Keratinocyte (primary cell): ENCODE results near the gene LRRC43. TPM values are rescaled to one million over a fixed set of nuclear protein-coding genes. Genes with fewer than 3 reads are reported as not detected.

ENCODE experiments used
- DNase-seq: peaks from one replicate; pipeline ENCODE4 v3.0.0-alpha.2; 2011; ENCODE audit warnings: low read depth, missing footprints, low spot score
- FAIRE-seq: peaks from 2 replicates; lab custom pipeline; 2011; peaks lifted over from hg19 to GRCh38; lab: Jason Lieb, UNC
- H2AFZ ChIP-seq: 2 replicates; pipeline ENCODE4 v1.6.0; 2012; ENCODE audit warnings: low read length, control low read depth, inconsistent platforms; ENCODE audit not compliant: control insufficient read depth
- H3K27ac ChIP-seq: 2 replicates; pipeline ENCODE4 v1.5.1; 2011; ENCODE audit warnings: low read length; ENCODE audit not compliant: control insufficient read depth, insufficient read depth
- H3K27me3 ChIP-seq: 3 replicates; pipeline ENCODE4 v1.6.0; 2011; ENCODE audit warnings: low read length; ENCODE audit not compliant: control insufficient read depth, insufficient read depth; ENCODE audit errors: extremely low read depth
- H3K36me3 ChIP-seq, 2 experiments: 2 replicates in 1 of 2; 3 replicates in 1 of 2; pipeline ENCODE4 v1.5.1; 2011; ENCODE audit warnings: low read length in 2 of 2, mild to moderate bottlenecking in 1 of 2; ENCODE audit not compliant: control insufficient read depth in 2 of 2, insufficient read depth in 2 of 2; ENCODE audit errors: extremely low read depth in 1 of 2
- H3K4me1 ChIP-seq: 3 replicates; pipeline ENCODE4 v1.5.1; 2011; ENCODE audit warnings: low read length; ENCODE audit not compliant: control insufficient read depth, insufficient read depth; ENCODE audit errors: extremely low read depth
- H3K4me2 ChIP-seq: 3 replicates; pipeline ENCODE4 v1.6.0; 2011; ENCODE audit warnings: low read depth, low read length; ENCODE audit not compliant: control insufficient read depth, insufficient read depth; ENCODE audit errors: extremely low read depth
- H3K4me3 ChIP-seq, 3 experiments: fragments of 200-600 bp in 1 of 3; sonication (generic) in 1 of 3; 2 replicates in 2 of 3; 3 replicates in 1 of 3; pipeline ENCODE4 v1.5.1; 2011 to 2016; ENCODE audit warnings: low read length in 3 of 3, mild to moderate bottlenecking in 3 of 3, control low read depth in 2 of 3, inconsistent platforms in 1 of 3, low read depth in 1 of 3, mixed read lengths in 1 of 3, mixed run types in 1 of 3, moderate library complexity in 1 of 3; ENCODE audit not compliant: control insufficient read depth in 2 of 3, insufficient read depth in 2 of 3; ENCODE audit errors: extremely low read depth in 1 of 3
- H3K79me2 ChIP-seq: 2 replicates; pipeline ENCODE4 v1.6.0; 2012; ENCODE audit warnings: low read length; ENCODE audit not compliant: control insufficient read depth, insufficient read depth
- H3K9ac ChIP-seq: 3 replicates; pipeline ENCODE4 v1.6.0; 2011; ENCODE audit warnings: low read length; ENCODE audit not compliant: control insufficient read depth, insufficient read depth; ENCODE audit errors: extremely low read depth
- H3K9me1 ChIP-seq: 3 replicates; pipeline ENCODE4 v1.6.0; 2011; ENCODE audit warnings: low read length; ENCODE audit not compliant: control insufficient read depth, insufficient read depth; ENCODE audit errors: extremely low read depth
- H3K9me3 ChIP-seq: 2 replicates; pipeline ENCODE4 v1.5.1; 2012; ENCODE audit warnings: low read depth, low read length; ENCODE audit not compliant: control insufficient read depth
- H4K20me1 ChIP-seq: 3 replicates; pipeline ENCODE4 v1.6.0; 2011; ENCODE audit warnings: low read length; ENCODE audit not compliant: control insufficient read depth, insufficient read depth; ENCODE audit errors: extremely low read depth
- EZH2 ChIP-seq: IDR thresholded peaks from one replicate; pipeline ENCODE4 v1.6.1; 2012; ENCODE audit warnings: inconsistent platforms, mild to moderate bottlenecking, low read length, moderate library complexity
- dilution Hi-C: fragments of 300-500 bp; cut with MboI; formaldehyde crosslinking; loops from one replicate; pipeline ENCODE4 v1.7.0; 2020; ENCODE audit warnings: low sequenced_read_pairs; ENCODE audit not compliant: extremely low pct_ligation_motif_present
- polyA plus RNA-seq, 5 experiments: library from polyadenylated mRNA; depleted of rRNA in 3 of 5; stranded (reverse) in 3 of 5; stranded (forward) in 1 of 5; unstranded in 1 of 5; fragments of >200 nt; gene quantifications; 1 replicate in 1 of 5; 2 replicates in 3 of 5; 3 replicates in 1 of 5; pipeline versions ENCODE4 v1.2.1 to v1.2.3, GENCODE V29; 2011 to 2012; ENCODE audit warnings: missing spikeins in 2 of 5, low read depth in 1 of 5, low replicate concordance in 1 of 5
- TF ChIP-seq, protein P1 (sequence below), 3 experiments: IDR thresholded peaks in 1 of 3; conservative IDR thresholded peaks in 1 of 3; optimal IDR thresholded peaks in 1 of 3; 2 replicates in 2 of 3; 3 replicates in 1 of 3; pipeline versions ENCODE3 to v1.5.1; 2011; ENCODE audit warnings: low read length in 3 of 3, mild to moderate bottlenecking in 3 of 3, moderate library complexity in 2 of 3, control low read depth in 1 of 3, inconsistent platforms in 1 of 3; ENCODE audit not compliant: insufficient read depth in 2 of 3; ENCODE audit errors: extremely low read depth in 1 of 3

The LRRC43 gene
- polyA plus RNA-seq, 1 donor (not counting 4 experiments of a cell fraction or from before 2014, with no cell fraction given) = 0.45 TPM

DNA sequence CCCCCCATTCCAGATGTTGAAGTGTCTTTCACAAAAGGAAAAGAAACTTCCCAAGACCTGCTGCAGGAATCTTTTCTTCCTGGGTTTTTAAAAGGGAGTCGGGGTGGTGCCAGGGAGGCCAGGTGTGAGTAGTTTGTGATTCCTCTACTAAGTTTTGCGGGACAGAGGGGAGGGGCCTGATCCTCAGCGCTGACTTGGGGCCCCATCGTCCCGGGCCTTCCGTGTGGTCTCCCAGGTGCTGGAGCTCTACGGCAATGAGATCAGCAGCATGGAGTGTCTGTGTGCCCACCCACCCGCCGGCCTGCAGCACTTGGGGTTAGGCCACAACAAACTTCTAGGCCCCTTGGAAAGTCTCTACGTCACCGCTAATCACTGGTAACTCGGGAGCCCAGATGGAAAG is 4.5 kb downstream of the LRRC43 start:
- no peaks in the 10 kb centered on the region for H3K9me1 ChIP-seq
- peaks cover 3% of the 10 kb centered on the region for H3K4me1 ChIP-seq
- no peak for TF ChIP-seq EZH2
- TF ChIP-seq, protein P1, sequence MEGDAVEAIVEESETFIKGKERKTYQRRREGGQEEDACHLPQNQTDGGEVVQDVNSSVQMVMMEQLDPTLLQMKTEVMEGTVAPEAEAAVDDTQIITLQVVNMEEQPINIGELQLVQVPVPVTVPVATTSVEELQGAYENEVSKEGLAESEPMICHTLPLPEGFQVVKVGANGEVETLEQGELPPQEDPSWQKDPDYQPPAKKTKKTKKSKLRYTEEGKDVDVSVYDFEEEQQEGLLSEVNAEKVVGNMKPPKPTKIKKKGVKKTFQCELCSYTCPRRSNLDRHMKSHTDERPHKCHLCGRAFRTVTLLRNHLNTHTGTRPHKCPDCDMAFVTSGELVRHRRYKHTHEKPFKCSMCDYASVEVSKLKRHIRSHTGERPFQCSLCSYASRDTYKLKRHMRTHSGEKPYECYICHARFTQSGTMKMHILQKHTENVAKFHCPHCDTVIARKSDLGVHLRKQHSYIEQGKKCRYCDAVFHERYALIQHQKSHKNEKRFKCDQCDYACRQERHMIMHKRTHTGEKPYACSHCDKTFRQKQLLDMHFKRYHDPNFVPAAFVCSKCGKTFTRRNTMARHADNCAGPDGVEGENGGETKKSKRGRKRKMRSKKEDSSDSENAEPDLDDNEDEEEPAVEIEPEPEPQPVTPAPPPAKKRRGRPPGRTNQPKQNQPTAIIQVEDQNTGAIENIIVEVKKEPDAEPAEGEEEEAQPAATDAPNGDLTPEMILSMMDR (optimal IDR thresholded peaks at IDR 0.05 in 1 of 3, IDR thresholded peaks at IDR 0.05 in 1 of 3, conservative IDR thresholded peaks at IDR 0.05 in 1 of 3; ENCODE audit: extremely low read depth in 1 of 3, insufficient read depth in 2 of 3, low read length in 3 of 3) = no peak
- no peak for FAIRE-seq
- DNase-seq = no peak
- no peaks in the 10 kb centered on the region for H4K20me1 ChIP-seq
- dilution Hi-C loops = no loop called here
- no peaks in the 10 kb centered on the region for H3K36me3 ChIP-seq
- H3K79me2 ChIP-seq = no peaks in the 10 kb centered on the region
- H2AFZ ChIP-seq = no peak overlapping the region
- H3K4me3 ChIP-seq = no peak overlapping the region
- no peaks in the 10 kb centered on the region for H3K27me3 ChIP-seq
- no peak overlapping the region for H3K9ac ChIP-seq
- no peak overlapping the region for H3K27ac ChIP-seq
- H3K9me3 ChIP-seq = no peaks in the 10 kb centered on the region
- H3K4me2 ChIP-seq = no peak overlapping the region

DNA sequence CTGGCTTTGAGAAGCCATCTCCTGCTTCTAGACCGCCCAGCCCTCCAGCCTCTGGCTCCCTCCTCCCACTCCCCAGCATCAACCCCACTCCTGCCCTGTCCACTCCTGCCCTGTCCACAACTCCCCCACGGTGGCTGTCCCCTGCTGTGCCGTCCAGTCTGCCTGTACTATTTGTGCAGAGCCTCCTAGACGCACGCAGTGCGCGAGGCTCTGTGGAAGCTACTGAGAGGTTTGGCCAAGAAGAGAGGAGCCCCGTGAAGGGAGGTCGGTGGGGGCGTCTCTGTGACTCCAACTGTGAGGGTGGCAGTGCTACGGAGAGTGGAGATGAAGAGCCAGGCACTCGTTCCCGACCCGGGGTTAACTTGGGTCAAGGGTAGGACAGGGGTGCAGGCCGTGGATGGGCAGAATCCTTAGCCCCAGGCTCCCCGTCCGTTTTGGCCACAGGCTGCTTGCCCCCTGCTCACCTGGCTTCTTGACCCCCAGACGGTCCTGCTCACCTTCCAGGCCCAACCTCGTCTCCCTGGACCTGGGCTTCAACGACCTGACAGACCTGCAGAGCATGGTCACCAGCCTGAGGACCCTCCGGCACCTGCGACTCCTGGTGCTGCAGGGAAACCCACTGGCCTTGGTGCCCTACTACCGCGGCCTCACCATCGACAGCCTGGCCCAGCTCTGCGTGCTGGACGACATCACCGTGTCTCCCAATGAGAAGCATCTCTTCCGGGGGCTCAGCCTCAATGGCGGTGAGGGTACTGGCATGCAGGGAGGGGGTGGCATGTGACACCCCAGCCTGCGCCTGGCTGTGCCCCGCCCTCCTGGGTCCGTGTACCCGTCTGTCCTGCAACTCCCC is 6.9 kb downstream of the LRRC43 start:
- no peaks in the 10 kb centered on the region for H3K4me1 ChIP-seq
- no peaks in the 10 kb centered on the region for H3K27me3 ChIP-seq
- no peak for TF ChIP-seq EZH2
- TF ChIP-seq, protein P1 (optimal IDR thresholded peaks at IDR 0.05 in 1 of 3, IDR thresholded peaks at IDR 0.05 in 1 of 3, conservative IDR thresholded peaks at IDR 0.05 in 1 of 3; ENCODE audit: extremely low read depth in 1 of 3, insufficient read depth in 2 of 3, low read length in 3 of 3) = no peak
- DNase-seq (no peak), FAIRE-seq (no peak)
- H3K4me3 ChIP-seq = no peak overlapping the region
- no peaks in the 10 kb centered on the region for H4K20me1 ChIP-seq
- no peak overlapping the region for H3K4me2 ChIP-seq
- no peak overlapping the region for H3K27ac ChIP-seq
- H3K36me3 ChIP-seq = no peaks in the 10 kb centered on the region
- no peak overlapping the region for H2AFZ ChIP-seq
- no peaks in the 10 kb centered on the region for H3K79me2 ChIP-seq
- H3K9ac ChIP-seq = no peak overlapping the region
- no peaks in the 10 kb centered on the region for H3K9me1 ChIP-seq
- dilution Hi-C loops = no loop called here
- no peaks in the 10 kb centered on the region for H3K9me3 ChIP-seq
